Left ventricle myocardium inferior (tissue), 1 donor: Measurements from ENCODE around the gene VAMP4. TPM values are rescaled to one million over a fixed set of nuclear protein-coding genes. Genes with fewer than 3 reads are reported as not detected.
"Not testable (repeated sequence)": the region's sequence is repeated elsewhere in the genome, so short reads cannot be mapped to it uniquely, and the experiment has no call there.

Source experiments
- DNase-seq: peaks from one replicate; pipeline ENCODE4 v3.0.0-alpha.2; 2020
- H3K27ac ChIP-seq: fragments of 200-600 bp; replicated peaks from 2 replicates; pipeline ENCODE4 v1.8.0; 2021
- H3K27me3 ChIP-seq: fragments of 200-600 bp; 2 replicates; pipeline ENCODE4 v1.8.0; 2021; ENCODE audit warnings: low read depth
- H3K36me3 ChIP-seq: fragments of 200-600 bp; 2 replicates; pipeline ENCODE4 v1.8.0; 2021
- H3K4me1 ChIP-seq: fragments of 200-600 bp; 2 replicates; pipeline ENCODE4 v1.8.0; 2021
- H3K4me3 ChIP-seq: fragments of 200-600 bp; 2 replicates; pipeline ENCODE4 v1.8.0; 2021; ENCODE audit warnings: mild to moderate bottlenecking, moderate library complexity
- H3K9me3 ChIP-seq: fragments of 200-600 bp; replicated peaks from 2 replicates; pipeline ENCODE4 v1.8.0; 2021
- CTCF ChIP-seq: fragments of 200-600 bp; IDR thresholded peaks from 2 replicates; pipeline ENCODE4 v1.8.0; 2021; ENCODE audit warnings: antibody characterized with exemption, mild to moderate bottlenecking, borderline replicate concordance
- intact Hi-C: fragments of 100-400 bp; cut with micrococcal nuclease; formaldehyde crosslinking; loops from one replicate; pipeline ENCODE4 v1.11.0; 2022
- total RNA-seq: library from RNA; stranded (reverse); fragmentation: NEBNext Ultra II Directional; extraction: Animal tissue kit (Norgen Biotek cat#: 25700); gene quantifications from one replicate; pipeline ENCODE4 v1.2.1, GENCODE V29; 2021
- donor health status: DM: no; HTN: yes; CAD: no; lungs with severe emphysema.

VAMP4 gene
- total RNA-seq, 1 donor from 2014 or later = 8.1 TPM

GRCh38 chr1:171730052-171730451 lies 11.8 kb downstream of the VAMP4 start:
- H3K36me3 ChIP-seq = peaks cover 33% of the 10 kb centered on the region
- H3K9me3 ChIP-seq = no peaks in the 10 kb centered on the region
- intact Hi-C loops = no loop called here
- DNase-seq = no peak
- H3K4me3 ChIP-seq = no peak overlapping the region
- no peak for TF ChIP-seq CTCF
- peaks cover 19% of the 10 kb centered on the region for H3K4me1 ChIP-seq
- peak overlapping the region; percentile 30 for H3K27ac ChIP-seq
- H3K27me3 ChIP-seq = no peaks in the 10 kb centered on the region

- peaks cover 19% of the 10 kb centered on the region for H3K4me1 ChIP-seq
- no peak overlapping the region for H3K27ac ChIP-seq
- no peak for DNase-seq
- no peak overlapping the region for H3K4me3 ChIP-seq
- no peaks in the 10 kb centered on the region for H3K27me3 ChIP-seq
- intact Hi-C loops = no loop called here
- H3K36me3 ChIP-seq = peaks cover 46% of the 10 kb centered on the region
- no peak for TF ChIP-seq CTCF
- H3K9me3 ChIP-seq = peaks cover 11% of the 10 kb centered on the region
Measured at GRCh38 chr1:171727778-171728177, 14.1 kb downstream of the VAMP4 start.

- H3K27ac ChIP-seq, DNase-seq, H3K4me3 ChIP-seq, H3K27me3 ChIP-seq, intact Hi-C loops, H3K4me1 ChIP-seq: not testable (repeated sequence)
- peaks cover 21% of the 10 kb centered on the region for H3K9me3 ChIP-seq
- peaks cover 46% of the 10 kb centered on the region for H3K36me3 ChIP-seq
Measured at GRCh38 chr1:171723180-171723579, 18.7 kb downstream of the VAMP4 start.

GRCh38 chr1:171718848-171719247 lies 23.0 kb downstream of the VAMP4 start:
- TF ChIP-seq CTCF = no peak
- DNase-seq = no peak

GRCh38 chr1:171718216-171718615 lies 23.6 kb downstream of the VAMP4 start:
- intact Hi-C loops = loop anchor here (10.0 kb wide), 1 partner anchor 73 kb away; no protein-coding TSS in a partner anchor
- no peak overlapping the region for H3K27ac ChIP-seq
- H3K27me3 ChIP-seq = no peaks in the 10 kb centered on the region
- peaks cover 28% of the 10 kb centered on the region for H3K4me1 ChIP-seq
- H3K9me3 ChIP-seq = peaks cover 15% of the 10 kb centered on the region
- no peak for TF ChIP-seq CTCF
- peaks cover 13% of the 10 kb centered on the region for H3K36me3 ChIP-seq
- no peak for DNase-seq
- H3K4me3 ChIP-seq = no peak overlapping the region

More at GRCh38 chr1:171718848-171719247, 23.0 kb downstream of the VAMP4 start:
- H3K9me3 ChIP-seq = peaks cover 21% of the 10 kb centered on the region
- no peaks in the 10 kb centered on the region for H3K27me3 ChIP-seq
- no peak overlapping the region for H3K27ac ChIP-seq
- peaks cover 18% of the 10 kb centered on the region for H3K36me3 ChIP-seq
- intact Hi-C loops = loop anchor here (10.0 kb wide), 1 partner anchor 74 kb away; no protein-coding TSS in a partner anchor
- H3K4me3 ChIP-seq = no peak overlapping the region
- H3K4me1 ChIP-seq = peaks cover 28% of the 10 kb centered on the region

GRCh38 chr1:171717062-171717718 lies 24.7 kb downstream of the VAMP4 start:
- intact Hi-C loops = loop anchor here (10.0 kb wide), 1 partner anchor 72 kb away; no protein-coding TSS in a partner anchor
- H3K4me3 ChIP-seq = no peak overlapping the region
- no peak for DNase-seq
- peak overlapping the region; percentile 48 for H3K27ac ChIP-seq
- peaks cover 7% of the 10 kb centered on the region for H3K36me3 ChIP-seq
- H3K27me3 ChIP-seq = no peaks in the 10 kb centered on the region
- H3K9me3 ChIP-seq = peaks cover 4% of the 10 kb centered on the region
- no peak for TF ChIP-seq CTCF
- peaks cover 28% of the 10 kb centered on the region for H3K4me1 ChIP-seq
